ES-I3 (cell line): ENCODE data around the gene TBX1.
"Not testable (repeated sequence)": the region's sequence is repeated elsewhere in the genome, so short reads cannot be mapped to it uniquely, and the experiment has no call there.

Experiments used
- H3K36me3 ChIP-seq: 2 replicates; pipeline ENCODE4 v1.6.1; 2013; ENCODE audit warnings: mild to moderate bottlenecking, low read length, control low read depth, moderate library complexity; ENCODE audit not compliant: insufficient read depth
- H3K4me1 ChIP-seq: 2 replicates; pipeline ENCODE4 v1.6.1; 2013; ENCODE audit warnings: mild to moderate bottlenecking, control low read depth, low read length; ENCODE audit not compliant: insufficient read depth
- H3K9ac ChIP-seq: 2 replicates; pipeline ENCODE4 v1.6.1; 2013; ENCODE audit warnings: low read depth, mild to moderate bottlenecking, low read length, moderate library complexity
- H3K9me3 ChIP-seq: 2 replicates; pipeline ENCODE4 v1.6.1; 2013; ENCODE audit warnings: mild to moderate bottlenecking, low read length, moderate library complexity; ENCODE audit not compliant: control insufficient read depth, insufficient read depth

TBX1 gene

GRCh38 chr22:19767427-19768341 is 7.1 kb downstream of the TBX1 start:
- no peaks in the 10 kb centered on the region for H3K9me3 ChIP-seq
- peak overlapping the region; percentile 42 for H3K9ac ChIP-seq
- no peaks in the 10 kb centered on the region for H3K36me3 ChIP-seq
- peaks cover 11% of the 10 kb centered on the region for H3K4me1 ChIP-seq

DNA sequence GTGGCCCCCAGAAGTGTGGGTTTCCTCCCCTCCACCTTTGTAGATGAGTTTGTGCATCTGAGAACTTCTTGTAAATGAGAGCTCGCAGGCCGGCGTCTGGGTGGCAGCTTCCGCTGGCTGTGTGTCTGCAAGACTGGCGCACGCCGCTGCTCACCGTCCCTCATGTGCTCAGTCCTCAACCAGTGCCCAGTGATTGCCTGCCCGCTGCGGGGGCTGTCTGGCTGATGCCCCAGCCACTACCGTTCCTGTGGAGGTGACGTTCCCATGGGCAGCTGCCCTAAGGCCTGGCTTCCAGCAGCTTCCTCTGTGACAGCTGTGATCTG is 8.8 kb downstream of the TBX1 start:
- no peak overlapping the region for H3K9ac ChIP-seq
- H3K4me1 ChIP-seq = peaks cover 11% of the 10 kb centered on the region
- no peaks in the 10 kb centered on the region for H3K36me3 ChIP-seq
- H3K9me3 ChIP-seq = no peaks in the 10 kb centered on the region

DNA sequence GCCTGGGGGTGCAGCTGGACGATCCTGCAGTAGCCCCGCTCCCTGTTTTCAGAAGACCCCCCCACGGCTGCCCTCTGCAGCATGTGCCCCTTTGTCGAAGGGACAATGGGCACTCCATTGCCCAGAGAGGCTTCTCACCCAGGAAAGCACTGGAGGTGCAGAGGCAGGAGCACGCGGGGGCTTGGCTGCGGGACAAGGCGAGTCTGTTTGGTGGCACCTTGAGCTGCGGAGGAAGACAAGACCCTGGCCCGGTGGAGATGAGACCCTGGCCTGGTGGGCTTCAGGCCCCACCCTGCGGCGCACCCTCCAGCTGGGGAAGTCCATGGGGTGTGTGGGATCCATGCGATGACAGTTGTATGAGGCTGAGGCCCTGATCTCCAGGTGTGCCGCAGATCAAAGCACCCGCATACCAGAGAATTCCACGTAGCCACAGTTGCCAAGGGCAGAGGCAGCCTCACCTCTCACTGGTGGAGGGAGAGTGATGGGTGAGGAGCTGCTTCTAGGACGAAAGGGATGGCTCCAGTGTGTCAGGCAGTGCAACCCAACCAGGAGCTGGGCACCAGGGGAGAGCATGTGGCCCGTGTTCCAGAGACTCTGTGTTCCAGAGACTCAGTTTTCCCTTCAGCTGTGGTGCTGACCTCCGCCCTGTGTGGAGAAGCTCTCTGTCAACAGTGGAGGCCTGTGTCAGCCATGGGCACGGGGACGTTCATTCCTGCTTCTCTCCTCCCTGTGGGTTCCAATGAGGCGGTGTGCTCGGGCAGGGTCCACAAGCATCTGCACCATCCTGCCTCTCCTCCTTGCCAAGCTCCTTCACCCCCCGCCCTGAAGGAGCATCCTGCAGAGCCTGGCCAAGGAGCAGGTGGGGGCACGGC is 10.0 kb downstream of the TBX1 start:
- 0 out of 2 replicates have a peak, but pooled peaks cover 4% of the 10 kb centered on the region for H3K4me1 ChIP-seq
- no peaks in the 10 kb centered on the region for H3K36me3 ChIP-seq
- no peak overlapping the region for H3K9ac ChIP-seq
- no peaks in the 10 kb centered on the region for H3K9me3 ChIP-seq

DNA sequence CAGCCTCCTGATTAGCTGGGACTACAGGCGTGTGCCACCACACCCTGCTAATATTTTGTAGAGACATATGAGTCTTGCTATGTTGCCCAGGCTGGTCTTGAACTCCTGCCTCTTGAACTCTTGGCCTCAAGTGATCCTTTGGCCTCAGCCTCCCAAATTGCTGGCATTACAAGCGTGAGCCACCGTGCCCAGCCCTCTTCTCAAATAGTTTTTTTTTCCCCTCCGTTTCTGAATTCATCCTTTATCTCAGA is 11.8 kb downstream of the TBX1 start:
- Histone ChIP-seq H3K9ac (no peak overlapping the region), H3K4me1 (0 out of 2 replicates have a peak, but pooled peaks cover 4% of the 10 kb centered on the region)

DNA sequence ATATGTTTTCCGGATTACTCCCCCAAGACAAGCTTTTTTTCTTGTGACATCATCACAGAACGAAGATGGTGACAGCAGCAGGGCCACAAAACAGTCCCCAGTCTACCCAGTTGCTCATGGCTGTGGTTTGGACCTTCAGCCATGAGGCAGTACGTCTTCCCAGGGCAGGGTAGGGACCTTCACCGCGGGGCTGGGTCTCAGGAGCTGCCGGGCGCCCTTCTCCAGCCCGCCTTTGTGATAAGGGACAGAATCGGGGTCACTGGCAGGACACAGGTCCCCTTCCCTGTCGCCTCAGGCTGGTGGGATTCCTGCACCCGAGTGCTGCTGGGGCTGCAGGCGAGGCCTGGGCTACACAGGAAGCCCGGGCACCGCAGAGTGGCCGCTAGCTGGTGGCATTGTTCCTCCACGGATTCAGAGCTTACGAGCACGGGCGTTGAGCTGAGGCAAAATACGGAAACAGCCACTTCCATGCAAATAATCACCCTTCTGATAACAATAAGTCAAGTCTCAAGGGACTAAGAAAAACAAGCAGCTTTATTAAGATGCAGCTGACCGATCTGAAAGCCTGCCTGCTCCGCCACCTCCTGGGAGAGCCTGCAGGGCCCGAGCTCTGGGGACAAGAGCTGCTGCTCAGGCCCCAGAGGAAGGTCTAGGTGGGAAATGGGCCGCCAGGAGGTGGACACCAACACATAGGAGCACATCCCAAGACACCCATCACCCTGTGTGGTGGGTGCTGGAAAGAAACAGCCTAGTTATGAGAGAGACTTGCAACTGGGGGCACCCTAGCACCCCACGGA is 12.3 kb downstream of the TBX1 start:
- Histone ChIP-seq H3K36me3 (no peaks in the 10 kb centered on the region), H3K9me3 (no peaks in the 10 kb centered on the region), H3K9ac (no peak overlapping the region), H3K4me1 (0 out of 2 replicates have a peak, but pooled peaks cover 3% of the 10 kb centered on the region)

More for the DNA sequence above, 11.8 kb downstream of the TBX1 start:
- H3K36me3 ChIP-seq = no peaks in the 10 kb centered on the region
- no peaks in the 10 kb centered on the region for H3K9me3 ChIP-seq

GRCh38 chr22:19773470-19774040 is 13.0 kb downstream of the TBX1 start:
- Histone ChIP-seq H3K9me3 (no peaks in the 10 kb centered on the region), H3K4me1 (no peaks in the 10 kb centered on the region), H3K9ac (no peak overlapping the region), H3K36me3 (no peaks in the 10 kb centered on the region)

DNA sequence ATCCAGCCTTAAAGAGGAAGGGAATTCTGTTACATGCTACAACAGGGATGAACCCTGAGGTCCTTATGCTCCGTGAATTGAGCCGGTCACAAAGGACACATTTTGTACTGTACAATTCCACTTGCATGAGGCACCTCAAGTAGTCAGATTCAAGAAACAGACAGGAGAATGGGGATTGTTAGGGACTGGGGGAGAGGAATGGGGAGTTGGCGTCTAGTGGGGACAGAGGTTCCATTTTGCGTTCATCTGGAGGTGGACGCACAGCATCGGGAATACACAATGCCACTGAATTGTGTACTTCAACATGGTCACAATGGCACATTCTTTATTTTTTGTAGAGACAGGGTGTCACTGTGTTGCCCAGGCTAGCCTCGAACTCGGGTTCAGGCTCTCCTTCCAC is 14.1 kb downstream of the TBX1 start:
- no peaks in the 10 kb centered on the region for H3K4me1 ChIP-seq
- H3K36me3 ChIP-seq = no peaks in the 10 kb centered on the region
- no peaks in the 10 kb centered on the region for H3K9me3 ChIP-seq
- H3K9ac ChIP-seq = no peak overlapping the region

DNA sequence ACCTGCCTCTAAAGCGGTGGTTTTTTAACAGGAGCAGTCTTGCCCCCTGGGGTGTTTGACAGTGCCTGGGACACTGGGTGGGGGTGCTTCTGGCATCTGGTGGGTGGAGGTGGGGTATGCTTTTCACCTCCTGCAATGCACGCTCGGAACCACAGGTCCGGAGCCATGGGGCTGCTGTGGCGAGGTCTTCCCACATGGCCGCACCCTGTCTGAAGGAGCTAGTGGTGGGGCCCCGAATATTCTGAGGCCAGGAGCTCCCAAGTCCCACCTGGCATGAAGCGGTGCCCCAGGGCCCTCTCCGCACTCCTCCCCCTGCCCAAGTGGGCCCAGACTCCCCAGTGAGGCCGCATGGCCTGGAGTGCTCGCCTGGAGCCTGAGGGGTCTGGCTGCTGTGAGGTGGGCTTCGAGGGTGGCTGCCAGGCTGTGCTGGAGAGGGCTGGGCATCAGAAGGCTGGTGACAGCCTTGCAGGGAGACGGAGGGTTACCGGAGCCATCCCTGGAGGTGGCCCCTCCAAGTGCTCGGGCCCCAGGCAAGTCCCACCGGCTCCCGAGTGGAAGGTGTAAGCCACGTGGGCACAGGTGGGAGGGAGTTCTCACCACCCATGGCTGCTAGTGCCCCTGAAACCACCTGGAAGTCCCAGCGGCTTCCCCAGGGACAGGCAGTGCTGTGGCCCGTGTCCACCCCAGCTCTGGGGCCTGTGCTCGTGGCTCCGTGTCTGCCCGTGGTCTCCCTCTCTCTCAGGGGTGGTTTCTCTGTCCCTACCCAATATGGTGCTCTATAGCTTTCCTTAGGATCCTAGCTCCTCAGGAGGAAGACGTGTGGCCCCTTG is 15.1 kb downstream of the TBX1 start:
- H3K4me1 ChIP-seq = no peaks in the 10 kb centered on the region
- H3K9ac ChIP-seq = no peak overlapping the region
- no peaks in the 10 kb centered on the region for H3K36me3 ChIP-seq
- H3K9me3 ChIP-seq = no peaks in the 10 kb centered on the region

DNA sequence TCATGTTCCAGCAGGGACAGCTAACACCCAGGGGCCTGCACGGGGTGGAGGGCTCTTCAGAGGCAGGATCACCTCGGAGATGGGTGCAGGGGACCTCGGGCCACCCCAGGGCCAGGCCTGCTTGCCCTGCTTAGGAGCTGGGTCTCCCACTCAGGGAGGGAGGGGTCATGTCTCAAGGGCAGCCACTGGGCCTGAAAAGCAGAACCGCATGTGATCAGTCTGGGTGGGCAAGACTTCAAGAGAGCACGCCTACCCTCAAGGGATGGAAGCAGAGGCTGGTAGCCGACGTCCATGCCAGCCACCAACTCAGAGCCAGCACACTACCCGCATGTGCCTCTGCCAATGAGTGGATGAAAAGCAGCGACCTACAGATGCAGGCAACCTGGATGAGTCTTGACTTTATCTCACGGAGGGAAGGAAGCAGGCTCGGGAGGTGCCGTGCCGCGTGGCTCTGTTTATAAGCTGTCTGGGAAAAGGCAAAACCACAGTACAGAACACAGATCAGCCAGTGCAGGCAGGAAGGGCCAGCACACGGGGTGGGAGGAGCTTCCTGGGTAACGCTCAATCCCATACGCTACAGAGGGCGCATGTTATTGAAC is 16.0 kb downstream of the TBX1 start:
- Histone ChIP-seq H3K9me3 (no peaks in the 10 kb centered on the region), H3K36me3 (no peaks in the 10 kb centered on the region), H3K4me1 (no peaks in the 10 kb centered on the region), H3K9ac (no peak overlapping the region)

DNA sequence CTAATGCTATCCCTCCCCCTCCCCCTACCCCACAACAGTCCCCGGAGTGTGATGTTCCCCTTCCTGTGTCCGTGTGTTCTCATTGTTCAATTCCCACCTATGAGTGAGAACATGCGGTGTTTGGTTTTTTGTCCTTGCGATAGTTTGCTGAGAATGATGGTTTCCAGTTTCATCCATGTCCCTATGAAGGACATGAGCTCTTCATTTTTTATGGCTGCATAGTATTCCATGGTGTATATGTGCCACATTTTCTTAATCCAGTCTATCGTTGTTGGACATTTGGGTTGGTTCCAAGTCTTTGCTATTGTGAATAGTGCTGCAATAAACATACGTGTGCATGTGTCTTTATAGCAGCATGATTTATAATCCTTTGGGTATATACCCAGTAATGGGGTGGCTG is 16.6 kb downstream of the TBX1 start:
- not testable (repeated sequence) for H3K4me1 ChIP-seq, H3K36me3 ChIP-seq, H3K9ac ChIP-seq, H3K9me3 ChIP-seq

DNA sequence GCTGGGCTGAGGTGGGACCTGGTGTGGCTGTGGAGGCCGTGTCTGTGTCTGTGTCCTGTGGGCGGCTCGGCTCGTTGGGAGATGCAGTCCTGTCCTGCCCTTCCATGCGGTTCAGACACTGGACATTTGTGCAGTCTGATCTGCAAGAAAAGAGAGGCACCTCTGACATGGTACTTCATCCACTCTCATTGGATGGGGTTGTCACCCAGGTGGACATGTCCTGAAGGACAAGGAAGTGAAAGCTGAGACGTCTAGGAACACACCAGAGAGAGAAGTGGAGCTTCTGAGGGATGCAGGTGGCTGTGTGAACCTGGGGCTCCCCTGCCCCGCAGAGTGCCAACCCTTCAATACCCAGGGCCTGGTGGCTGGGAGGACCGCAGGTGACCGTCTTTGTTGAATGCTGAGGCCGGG is 18.4 kb downstream of the TBX1 start:
- Histone ChIP-seq H3K4me1 (no peaks in the 10 kb centered on the region), H3K9ac (no peak overlapping the region), H3K9me3 (no peaks in the 10 kb centered on the region), H3K36me3 (no peaks in the 10 kb centered on the region)

DNA sequence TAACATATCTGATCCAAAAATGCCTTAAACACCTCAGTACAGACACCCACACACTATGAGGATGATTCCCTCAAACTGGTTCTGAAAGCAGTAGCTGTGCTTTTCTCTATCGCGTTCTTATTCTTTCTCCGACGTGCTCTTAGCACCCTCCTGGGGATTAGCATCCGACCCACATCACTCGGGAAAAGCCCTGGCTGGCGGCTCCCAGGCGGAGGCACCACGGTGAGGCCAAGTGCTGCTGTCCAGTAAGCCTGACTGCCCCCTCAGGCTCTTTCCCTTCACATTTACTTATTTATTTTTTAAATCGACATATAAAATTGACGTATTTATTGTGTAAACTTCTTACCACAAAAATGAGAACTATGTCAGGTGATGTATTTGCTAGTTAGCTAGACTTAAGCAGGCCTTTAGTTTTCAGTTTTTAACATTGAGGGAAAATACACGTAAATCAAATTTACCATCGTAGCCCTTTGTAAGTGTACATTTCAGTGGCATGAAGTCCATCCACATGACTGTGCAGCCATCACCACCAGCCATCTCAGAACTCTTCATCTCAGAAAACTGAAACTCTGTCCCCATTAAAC is 19.2 kb downstream of the TBX1 start:
- Histone ChIP-seq H3K9me3 (no peaks in the 10 kb centered on the region), H3K4me1 (no peaks in the 10 kb centered on the region), H3K9ac (no peak overlapping the region), H3K36me3 (no peaks in the 10 kb centered on the region)

DNA sequence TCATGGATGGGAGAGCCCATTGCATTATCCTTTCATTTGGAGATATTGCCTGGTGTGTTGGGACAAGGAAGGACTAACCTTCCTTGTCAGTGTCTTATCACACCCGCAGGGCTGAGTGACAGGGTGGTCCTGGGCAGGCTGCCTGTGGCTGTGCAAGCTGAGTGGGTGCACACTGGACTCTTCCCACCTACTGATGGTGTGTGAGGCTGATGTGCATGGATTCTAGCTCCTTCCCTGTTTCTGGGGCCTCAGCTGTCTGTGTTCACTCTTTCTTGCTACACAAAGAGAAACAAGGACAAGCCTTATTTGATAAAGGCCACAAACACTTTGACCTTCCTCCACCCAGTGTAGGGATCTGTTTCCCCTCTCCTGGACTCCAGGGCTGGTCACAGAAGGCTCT is 22.0 kb downstream of the TBX1 start:
- Histone ChIP-seq H3K9ac (no peak overlapping the region), H3K9me3 (no peaks in the 10 kb centered on the region), H3K36me3 (no peaks in the 10 kb centered on the region), H3K4me1 (no peaks in the 10 kb centered on the region)
